Pulmonary artery endothelial cell (primary cell): ENCODE measurements around the gene TAS2R39. TPM values are rescaled to one million over a fixed set of nuclear protein-coding genes. Genes with fewer than 3 reads are reported as not detected.

Source experiments
- DNase-seq: peaks from one replicate; pipeline ENCODE4 v3.0.0-alpha.2; 2011; ENCODE audit warnings: low read depth, low spot score
- total RNA-seq: library from RNA; depleted of rRNA; stranded (reverse); fragments of >200 nt; gene quantifications from 2 replicates; pipeline ENCODE4 v1.2.3, GENCODE V29; 2014

TAS2R39 gene
- total RNA-seq, 1 donor from 2014 or later, result not detected

- no peak for DNase-seq
Observed at GRCh38 chr7:143216151-143216550, 32.9 kb downstream of the TAS2R39 start.

GRCh38 chr7:143216686-143217085 is 33.5 kb downstream of the TAS2R39 start:
- DNase-seq, result no peak

- DNase-seq, result no peak
Observed at GRCh38 chr7:143217806-143218205, 34.6 kb downstream of the TAS2R39 start.

GRCh38 chr7:143221286-143221685 is 38.1 kb downstream of the TAS2R39 start:
- no peak for DNase-seq

GRCh38 chr7:143221737-143222136 is 38.5 kb downstream of the TAS2R39 start, which contains the start of gene TAS2R40:
Gene TAS2R40 (plus strand): TSS chr7:143222037. CDS start chr7:143222079, 42 bp downstream.
- no peak for DNase-seq

- no peak for DNase-seq
Observed at GRCh38 chr7:143222782-143223181, 39.6 kb downstream of the TAS2R39 start.

GRCh38 chr7:143223784-143224183 is 40.6 kb downstream of the TAS2R39 start:
- DNase-seq, result no peak

GRCh38 chr7:143225047-143225446 is 41.8 kb downstream of the TAS2R39 start:
- DNase-seq, result no peak

GRCh38 chr7:143227806-143228205 is 44.6 kb downstream of the TAS2R39 start:
- DNase-seq, result no peak

GRCh38 chr7:143229054-143229790 is 46.0 kb downstream of the TAS2R39 start:
- no peak for DNase-seq

GRCh38 chr7:143230602-143231457 is 47.6 kb downstream of the TAS2R39 start:
- no peak for DNase-seq

Other genes with a start within 250 kb of the TAS2R39 start
- gene TRPV5, start 249.7 kb upstream of the TAS2R39 start, total RNA-seq, result not detected in 2 replicates
- not detected in 2 replicates for gene LLCFC1, start 243.9 kb upstream of the TAS2R39 start, total RNA-seq
- gene KEL, start 221.1 kb upstream of the TAS2R39 start, total RNA-seq, result not detected in 2 replicates
- not detected in 2 replicates for gene OR9A2, start 156.3 kb upstream of the TAS2R39 start, total RNA-seq
- not detected in 2 replicates for gene OR6V1, start 131.1 kb upstream of the TAS2R39 start, total RNA-seq
- not detected in 2 replicates for gene PIP, start 51.3 kb upstream of the TAS2R39 start, total RNA-seq
- gene TAS2R40, start 38.6 kb downstream of the TAS2R39 start, total RNA-seq, result not detected in 2 replicates
- 76.0 and 90.9 TPM in 2 replicates for gene GSTK1, start 80.0 kb downstream of the TAS2R39 start, total RNA-seq
- gene TMEM139, start 101.5 kb downstream of the TAS2R39 start, total RNA-seq, result not detected in 2 replicates
- 20.6 and 28.8 TPM in 2 replicates for gene CASP2, start 104.9 kb downstream of the TAS2R39 start, total RNA-seq
- not detected in 2 replicates for gene CLCN1, start 132.7 kb downstream of the TAS2R39 start, total RNA-seq
- gene FAM131B, start 179.3 kb downstream of the TAS2R39 start, total RNA-seq, result 1.2 and 1.5 TPM in 2 replicates
- gene ZYX, start 197.9 kb downstream of the TAS2R39 start, total RNA-seq, result 33.5 and 37.9 TPM in 2 replicates
- under 0.01 and 0.07 TPM in 2 replicates for gene EPHA1, start 225.4 kb downstream of the TAS2R39 start, total RNA-seq